ENCODE data around the gene NOP16. TPM values are rescaled to one million over a fixed set of nuclear protein-coding genes. Genes with fewer than 3 reads are reported as not detected.

The NOP16 gene
- total RNA-seq, 1 donor from 2014 or later: 46.3 TPM

DNA sequence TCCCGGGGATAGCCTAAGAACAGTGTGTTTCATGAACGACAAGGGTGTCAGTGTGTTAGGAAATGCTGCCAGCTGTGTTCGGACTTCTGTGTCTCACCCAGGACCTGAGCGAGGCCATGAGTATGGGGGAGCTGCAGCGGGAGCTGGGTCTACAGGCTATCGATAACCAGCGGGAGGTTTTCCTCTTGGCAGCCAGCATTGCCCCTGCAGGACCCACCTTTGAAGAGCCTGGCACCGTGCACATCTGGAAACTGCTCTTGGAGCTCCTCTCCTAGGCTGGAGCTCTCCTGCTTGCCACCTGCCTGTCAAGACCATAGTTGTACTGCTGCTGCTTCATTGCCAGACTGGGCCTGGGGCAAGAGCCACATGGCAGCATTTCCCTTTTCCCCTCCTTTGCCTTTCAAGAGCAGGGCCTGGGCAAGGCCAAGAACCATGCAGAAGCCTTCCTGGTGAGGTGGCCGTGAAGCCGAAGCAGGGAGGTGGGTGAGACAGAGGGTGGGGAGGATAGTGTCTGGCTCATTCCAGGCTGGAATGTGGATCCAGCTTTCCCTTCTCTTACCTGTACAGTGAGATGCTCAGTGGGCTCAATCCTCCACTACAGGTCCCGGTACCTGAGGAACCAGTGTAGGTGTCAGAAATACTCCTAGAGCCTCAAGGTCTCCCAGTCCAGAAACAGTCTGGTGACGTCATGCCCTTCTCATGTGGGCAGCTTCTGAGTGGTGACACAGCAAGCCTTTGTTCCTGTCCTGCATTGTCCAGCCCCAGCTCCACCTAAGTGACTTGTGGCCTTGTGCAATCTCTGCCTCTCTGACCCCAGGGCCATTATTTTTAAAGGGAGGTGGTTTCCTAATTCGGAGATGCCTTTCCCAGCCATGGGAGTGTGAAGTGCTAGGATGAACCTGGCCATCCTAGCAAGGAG is 16.5 kb downstream of the NOP16 start:
- peaks cover 18% of the 10 kb centered on the region for H3K36me3 ChIP-seq (ENCODE audit: insufficient read depth, low read length)
- FAIRE-seq (no peak), DNase-seq (ENCODE audit: low read depth) (no peak)
- peaks cover 8% of the 10 kb centered on the region for H3K36me3 Mint-ChIP-seq (ENCODE audit: low read depth, unreplicated experiment)
- no peak overlapping the region for H3K4me3 ChIP-seq (ENCODE audit: insufficient read depth, low read depth, low read length)
- H3K4me1 ChIP-seq (ENCODE audit: insufficient read depth, low read length): no peaks in the 10 kb centered on the region
- H3K9me3 ChIP-seq (ENCODE audit: insufficient read depth, low read depth, low read length): no peaks in the 10 kb centered on the region
- no peak overlapping the region for H3K27ac ChIP-seq (ENCODE audit: low read depth, low read length)
- no peaks in the 10 kb centered on the region for H3K79me2 ChIP-seq (ENCODE audit: insufficient read depth, low read length)
- H3K4me1 Mint-ChIP-seq (ENCODE audit: low read depth, unreplicated experiment): peaks cover 8% of the 10 kb centered on the region
- H3K4me3 Mint-ChIP-seq (ENCODE audit: unreplicated experiment): no peak overlapping the region
- no peak for TF ChIP-seq EZH2 (IDR thresholded peaks at IDR 0.05; ENCODE audit: insufficient read depth, low read length)
- TF ChIP-seq, protein P1, sequence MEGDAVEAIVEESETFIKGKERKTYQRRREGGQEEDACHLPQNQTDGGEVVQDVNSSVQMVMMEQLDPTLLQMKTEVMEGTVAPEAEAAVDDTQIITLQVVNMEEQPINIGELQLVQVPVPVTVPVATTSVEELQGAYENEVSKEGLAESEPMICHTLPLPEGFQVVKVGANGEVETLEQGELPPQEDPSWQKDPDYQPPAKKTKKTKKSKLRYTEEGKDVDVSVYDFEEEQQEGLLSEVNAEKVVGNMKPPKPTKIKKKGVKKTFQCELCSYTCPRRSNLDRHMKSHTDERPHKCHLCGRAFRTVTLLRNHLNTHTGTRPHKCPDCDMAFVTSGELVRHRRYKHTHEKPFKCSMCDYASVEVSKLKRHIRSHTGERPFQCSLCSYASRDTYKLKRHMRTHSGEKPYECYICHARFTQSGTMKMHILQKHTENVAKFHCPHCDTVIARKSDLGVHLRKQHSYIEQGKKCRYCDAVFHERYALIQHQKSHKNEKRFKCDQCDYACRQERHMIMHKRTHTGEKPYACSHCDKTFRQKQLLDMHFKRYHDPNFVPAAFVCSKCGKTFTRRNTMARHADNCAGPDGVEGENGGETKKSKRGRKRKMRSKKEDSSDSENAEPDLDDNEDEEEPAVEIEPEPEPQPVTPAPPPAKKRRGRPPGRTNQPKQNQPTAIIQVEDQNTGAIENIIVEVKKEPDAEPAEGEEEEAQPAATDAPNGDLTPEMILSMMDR (IDR thresholded peaks at IDR 0.05; ENCODE audit: insufficient read depth, low read depth, low read length): no peak
- H2AFZ ChIP-seq (ENCODE audit: low read depth, low read length): no peak overlapping the region
- H3K27me3 Mint-ChIP-seq (ENCODE audit: low read depth, unreplicated experiment): peaks cover 2% of the 10 kb centered on the region
- H3K9me3 Mint-ChIP-seq (ENCODE audit: unreplicated experiment): peaks cover 2% of the 10 kb centered on the region
- H4K20me1 ChIP-seq (ENCODE audit: insufficient read depth, low read length): peaks cover 9% of the 10 kb centered on the region
- no peaks in the 10 kb centered on the region for H3K27me3 ChIP-seq (ENCODE audit: insufficient read depth, low read length)
- no peak overlapping the region for H3K4me2 ChIP-seq (ENCODE audit: low read length)
- no peak overlapping the region for H3K27ac Mint-ChIP-seq (ENCODE audit: unreplicated experiment)
- no peak overlapping the region for H3K9ac ChIP-seq (ENCODE audit: low read length)

DNA sequence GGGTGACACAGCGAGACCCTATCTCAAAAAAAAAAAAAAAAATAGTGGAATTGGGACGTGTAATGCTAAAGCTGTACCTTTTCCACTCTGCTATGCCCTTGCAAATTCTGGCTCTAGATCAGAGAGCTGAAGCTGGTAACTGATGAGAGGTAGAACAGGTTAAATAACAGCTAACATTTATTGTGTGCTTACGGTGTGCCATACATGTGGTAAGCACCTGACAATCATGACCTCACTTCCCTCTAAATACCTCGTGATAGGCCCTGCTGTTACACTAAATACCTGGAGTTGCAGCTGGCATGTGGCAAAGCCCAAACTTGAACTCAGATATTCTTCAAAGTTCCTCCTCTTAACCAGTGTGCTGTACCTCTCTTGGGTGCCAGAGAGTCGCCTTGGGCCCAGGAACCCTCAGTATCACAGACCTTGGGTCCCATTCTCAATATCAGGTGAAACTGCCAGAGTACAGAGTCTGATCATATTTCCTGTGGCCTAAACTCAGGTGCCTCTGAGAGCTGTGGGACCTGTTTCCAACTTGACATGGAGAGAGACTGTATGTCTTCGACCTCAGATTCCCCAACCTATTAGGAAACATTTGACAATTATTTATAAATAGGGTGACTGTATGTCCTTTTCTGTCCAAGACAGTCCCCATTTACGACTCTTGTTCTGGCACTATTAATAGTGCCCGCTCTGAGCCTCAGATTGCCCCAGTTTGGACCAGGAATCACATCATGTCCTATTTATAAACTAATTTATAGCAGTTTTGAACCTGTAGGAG is 18.3 kb downstream of the NOP16 start:
- H2AFZ ChIP-seq (ENCODE audit: low read depth, low read length): no peak overlapping the region
- peaks cover 9% of the 10 kb centered on the region for H3K79me2 ChIP-seq (ENCODE audit: insufficient read depth, low read length)
- H3K27me3 Mint-ChIP-seq (ENCODE audit: low read depth, unreplicated experiment): peaks cover 2% of the 10 kb centered on the region
- H3K27ac ChIP-seq (ENCODE audit: low read depth, low read length): no peak overlapping the region
- FAIRE-seq: no peak
- H3K9me3 ChIP-seq (ENCODE audit: insufficient read depth, low read depth, low read length): no peaks in the 10 kb centered on the region
- H4K20me1 ChIP-seq (ENCODE audit: insufficient read depth, low read length): peaks cover 9% of the 10 kb centered on the region
- DNase-seq (ENCODE audit: low read depth): no peak
- peaks cover 2% of the 10 kb centered on the region for H3K9me3 Mint-ChIP-seq (ENCODE audit: unreplicated experiment)
- no peak overlapping the region for H3K4me3 ChIP-seq (ENCODE audit: insufficient read depth, low read depth, low read length)
- H3K9ac ChIP-seq (ENCODE audit: low read length): no peak overlapping the region
- H3K4me2 ChIP-seq (ENCODE audit: low read length): no peak overlapping the region
- TF ChIP-seq EZH2 (IDR thresholded peaks at IDR 0.05; ENCODE audit: insufficient read depth, low read length): no peak
- TF ChIP-seq, protein P1 (IDR thresholded peaks at IDR 0.05; ENCODE audit: insufficient read depth, low read depth, low read length): no peak
- H3K36me3 ChIP-seq (ENCODE audit: insufficient read depth, low read length): peaks cover 16% of the 10 kb centered on the region
- H3K4me1 ChIP-seq (ENCODE audit: insufficient read depth, low read length): peaks cover 11% of the 10 kb centered on the region
- H3K27me3 ChIP-seq (ENCODE audit: insufficient read depth, low read length): no peaks in the 10 kb centered on the region
- H3K4me1 Mint-ChIP-seq (ENCODE audit: low read depth, unreplicated experiment): peaks cover 11% of the 10 kb centered on the region
- no peak overlapping the region for H3K27ac Mint-ChIP-seq (ENCODE audit: unreplicated experiment)
- H3K36me3 Mint-ChIP-seq (ENCODE audit: low read depth, unreplicated experiment): peaks cover 8% of the 10 kb centered on the region
- H3K4me3 Mint-ChIP-seq (ENCODE audit: unreplicated experiment): no peak overlapping the region
